GM18870 (cell line): Measurements from ENCODE around the gene DIS3.
A peak's percentile ranks its signal among the peaks of the same experiment; 100 is the strongest.
"Not testable (repeated sequence)": the region's sequence is repeated elsewhere in the genome, so short reads cannot be mapped to it uniquely, and the experiment has no call there.

ENCODE experiments used
- ATAC-seq: cut with Tn5 transposase; IDR thresholded peaks from one replicate; pipeline ENCODE4 v1.9.1; 2021; ENCODE audit warnings: moderate library complexity; ENCODE audit not compliant: unreplicated experiment

DIS3 gene, protein sequence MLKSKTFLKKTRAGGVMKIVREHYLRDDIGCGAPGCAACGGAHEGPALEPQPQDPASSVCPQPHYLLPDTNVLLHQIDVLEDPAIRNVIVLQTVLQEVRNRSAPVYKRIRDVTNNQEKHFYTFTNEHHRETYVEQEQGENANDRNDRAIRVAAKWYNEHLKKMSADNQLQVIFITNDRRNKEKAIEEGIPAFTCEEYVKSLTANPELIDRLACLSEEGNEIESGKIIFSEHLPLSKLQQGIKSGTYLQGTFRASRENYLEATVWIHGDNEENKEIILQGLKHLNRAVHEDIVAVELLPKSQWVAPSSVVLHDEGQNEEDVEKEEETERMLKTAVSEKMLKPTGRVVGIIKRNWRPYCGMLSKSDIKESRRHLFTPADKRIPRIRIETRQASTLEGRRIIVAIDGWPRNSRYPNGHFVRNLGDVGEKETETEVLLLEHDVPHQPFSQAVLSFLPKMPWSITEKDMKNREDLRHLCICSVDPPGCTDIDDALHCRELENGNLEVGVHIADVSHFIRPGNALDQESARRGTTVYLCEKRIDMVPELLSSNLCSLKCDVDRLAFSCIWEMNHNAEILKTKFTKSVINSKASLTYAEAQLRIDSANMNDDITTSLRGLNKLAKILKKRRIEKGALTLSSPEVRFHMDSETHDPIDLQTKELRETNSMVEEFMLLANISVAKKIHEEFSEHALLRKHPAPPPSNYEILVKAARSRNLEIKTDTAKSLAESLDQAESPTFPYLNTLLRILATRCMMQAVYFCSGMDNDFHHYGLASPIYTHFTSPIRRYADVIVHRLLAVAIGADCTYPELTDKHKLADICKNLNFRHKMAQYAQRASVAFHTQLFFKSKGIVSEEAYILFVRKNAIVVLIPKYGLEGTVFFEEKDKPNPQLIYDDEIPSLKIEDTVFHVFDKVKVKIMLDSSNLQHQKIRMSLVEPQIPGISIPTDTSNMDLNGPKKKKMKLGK

DNA sequence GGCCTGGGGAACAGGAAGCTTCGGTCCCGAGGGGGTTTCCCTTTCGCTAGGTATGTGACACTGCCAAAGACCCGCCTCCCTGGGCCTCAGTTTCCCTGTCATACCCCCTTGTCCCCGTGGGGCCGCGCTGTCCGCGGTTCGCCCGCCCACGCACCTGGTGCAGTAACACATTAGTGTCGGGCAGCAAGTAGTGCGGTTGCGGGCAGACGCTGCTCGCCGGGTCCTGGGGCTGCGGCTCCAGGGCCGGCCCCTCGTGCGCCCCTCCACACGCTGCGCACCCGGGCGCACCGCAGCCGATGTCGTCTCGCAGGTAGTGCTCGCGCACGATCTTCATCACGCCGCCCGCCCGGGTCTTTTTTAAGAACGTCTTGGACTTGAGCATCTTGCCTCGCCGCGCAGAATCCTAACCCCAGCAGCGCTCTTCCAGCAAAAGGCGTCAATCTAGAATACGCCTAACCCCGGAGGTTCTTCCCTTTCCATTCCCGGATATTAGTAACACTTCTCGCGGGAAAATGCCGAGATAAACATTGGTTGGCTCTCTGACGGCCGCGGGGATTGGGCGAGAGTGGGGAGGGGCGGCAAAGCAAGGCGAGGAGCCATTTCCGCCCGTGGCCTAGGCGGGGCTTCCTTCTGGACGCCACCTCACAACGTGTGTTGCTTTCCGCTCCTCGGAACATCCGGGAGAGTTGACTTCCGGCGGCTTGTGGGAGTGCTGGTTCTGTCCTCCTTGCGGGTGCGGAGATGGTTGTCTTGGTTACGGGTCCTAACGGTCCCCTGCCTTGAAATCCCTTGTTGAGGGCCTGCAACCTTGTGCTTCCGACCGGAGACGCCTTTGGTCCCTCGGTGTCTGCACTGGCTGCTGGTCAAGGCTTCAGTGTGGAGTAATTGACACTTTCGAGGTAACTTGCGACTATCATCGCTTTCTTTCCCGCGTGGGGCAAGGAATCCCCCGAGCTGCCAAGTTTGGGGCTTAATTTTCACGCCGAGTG, at the start of gene DIS3, which contains the start of gene PIBF1:
TSS of gene DIS3 (minus strand) at position 450 of the 989 bp plus-strand sequence. CDS start at position 382, 68 bp downstream.
TSS of gene PIBF1 (plus strand) at position 683 of the 989 bp plus-strand sequence. CDS start 1,337 bp downstream, outside the sequence.
- peak; percentile 98 for ATAC-seq

DNA sequence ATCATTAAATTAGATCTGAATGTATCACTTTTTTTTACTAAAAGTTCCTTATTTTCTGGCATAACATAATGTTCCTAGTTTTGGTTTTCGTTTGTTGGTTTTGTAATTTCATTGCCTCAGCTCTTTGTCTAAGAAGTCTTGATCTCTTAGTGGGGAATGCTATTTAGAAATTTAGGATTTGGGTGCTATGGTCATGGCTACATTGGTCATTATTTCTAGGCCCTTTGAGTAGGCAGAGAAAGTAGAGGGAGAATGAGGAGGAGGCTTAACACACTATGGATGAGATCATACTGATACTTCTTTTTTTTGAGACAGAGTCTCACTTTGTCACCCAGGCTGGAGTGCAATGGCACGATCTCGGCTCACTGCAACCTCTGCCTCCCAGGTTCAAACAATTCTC, 42.0 kb upstream of the DIS3 start:
- ATAC-seq = no peak

DNA sequence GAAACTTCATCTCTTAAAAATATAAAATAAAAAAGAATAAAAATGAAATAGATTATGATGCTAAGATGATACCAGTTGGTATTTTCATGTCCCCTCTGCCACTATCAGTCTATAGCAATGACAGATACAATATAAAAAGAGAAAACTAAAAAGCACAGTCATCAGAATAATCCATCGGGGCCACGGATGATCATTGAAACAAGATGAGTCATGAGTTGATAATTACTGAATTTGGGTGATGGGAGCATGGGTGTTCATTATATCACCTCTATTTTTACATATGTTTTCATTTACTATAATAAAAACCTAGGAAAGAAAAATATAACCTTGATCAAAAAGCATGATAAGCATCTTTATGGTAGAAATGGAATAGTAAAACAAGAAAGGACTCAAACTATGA, 41.4 kb upstream of the DIS3 start:
- no peak for ATAC-seq

DNA sequence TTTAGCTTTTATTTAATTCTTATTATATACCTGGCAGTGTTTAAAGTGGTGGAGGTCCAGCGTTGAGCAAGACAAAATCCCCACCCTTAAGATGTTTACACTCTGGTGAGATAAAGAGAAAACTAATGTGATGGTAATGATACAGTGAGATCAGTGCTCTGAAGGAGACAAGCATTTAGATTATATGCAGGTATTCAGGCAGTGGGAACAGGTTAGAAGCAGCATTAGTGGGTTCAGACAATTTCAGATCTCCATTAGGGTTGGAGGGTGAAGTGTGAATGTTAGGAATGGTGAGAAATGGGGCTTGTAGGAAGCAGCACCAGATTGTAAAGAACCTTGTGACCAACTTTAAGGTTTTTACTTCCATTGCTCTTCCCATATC, 39.2 kb upstream of the DIS3 start:
- no peak for ATAC-seq

DNA sequence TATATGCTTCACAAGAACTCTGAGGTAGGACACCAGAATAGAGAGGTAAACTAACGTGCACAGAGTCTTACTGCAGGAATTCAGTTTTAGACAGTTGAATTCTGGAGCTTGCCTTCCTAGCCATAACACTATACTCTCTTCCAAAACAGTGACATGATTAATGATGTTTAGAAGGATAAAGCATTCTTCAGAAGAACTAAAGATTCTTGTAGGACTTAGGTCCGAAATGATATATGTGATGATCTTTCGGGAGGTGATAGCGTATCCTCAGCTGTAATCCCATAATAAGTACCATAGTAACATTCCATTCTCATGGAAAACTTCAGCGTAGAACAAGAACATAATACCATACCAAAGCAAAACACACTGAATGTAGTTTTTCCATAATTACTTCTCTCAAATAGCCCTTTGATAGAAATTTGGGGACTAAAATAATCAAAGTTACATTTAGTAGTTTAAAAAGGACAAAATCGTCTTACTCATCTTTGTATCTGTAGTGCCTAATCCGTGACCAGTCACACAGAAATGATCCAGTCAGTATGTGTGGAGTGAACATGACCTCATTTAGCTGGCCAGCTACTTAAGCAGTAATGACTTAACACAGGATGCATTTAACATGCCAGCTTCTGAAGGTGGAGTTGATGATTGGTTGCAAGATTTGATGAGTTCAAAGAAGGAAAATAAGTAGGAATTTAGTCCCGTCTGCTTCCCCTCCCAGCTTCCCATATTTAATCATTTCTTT, 38.6 kb upstream of the DIS3 start:
- no peak for ATAC-seq

DNA sequence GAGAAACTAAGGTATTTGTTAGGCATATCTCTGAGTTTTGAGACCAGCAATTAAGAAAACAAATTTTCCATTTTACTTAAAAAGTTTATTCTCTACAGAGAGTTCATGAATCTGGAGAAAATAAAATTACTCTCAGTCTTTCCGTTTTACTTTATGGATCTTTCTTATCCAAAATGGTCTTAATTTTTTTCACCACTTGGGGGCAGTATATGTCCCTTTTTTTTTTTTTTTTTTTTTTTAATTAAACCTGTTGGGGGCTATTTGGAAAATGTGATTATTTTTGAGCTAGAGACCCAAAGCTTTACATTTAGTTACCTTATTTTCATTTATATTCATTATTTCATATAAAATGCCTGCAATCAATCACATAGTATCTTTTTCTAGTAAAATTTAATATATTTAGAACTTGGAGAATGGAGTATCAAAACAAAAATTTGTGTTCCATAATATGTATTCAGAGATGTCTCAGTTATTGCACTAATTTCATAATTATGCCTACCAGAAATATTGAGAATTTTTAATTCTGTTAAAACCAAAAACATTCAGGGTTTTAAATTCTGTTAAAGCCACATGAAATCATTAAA, 27.3 kb upstream of the DIS3 start:
- ATAC-seq = no peak

DNA sequence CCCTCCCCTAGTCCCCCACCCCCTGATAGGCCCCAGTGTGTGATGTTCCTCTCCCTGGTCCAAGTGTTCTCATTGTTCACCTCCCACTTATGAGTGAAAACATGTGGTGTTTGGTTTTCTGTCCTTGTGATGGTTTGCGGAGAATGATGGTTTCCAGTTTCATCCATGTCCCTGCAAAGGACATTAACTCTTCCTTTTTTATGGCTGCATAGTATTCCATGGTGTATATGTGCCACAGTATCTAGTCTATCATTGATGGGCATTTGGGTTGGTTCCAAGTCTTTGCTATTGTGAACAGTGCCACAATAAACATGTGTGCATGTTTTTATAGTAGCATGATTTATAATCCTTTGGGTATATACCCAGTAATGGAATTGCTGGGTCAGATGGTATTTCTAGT, 24.8 kb upstream of the DIS3 start:
- ATAC-seq = not testable (repeated sequence)

DNA sequence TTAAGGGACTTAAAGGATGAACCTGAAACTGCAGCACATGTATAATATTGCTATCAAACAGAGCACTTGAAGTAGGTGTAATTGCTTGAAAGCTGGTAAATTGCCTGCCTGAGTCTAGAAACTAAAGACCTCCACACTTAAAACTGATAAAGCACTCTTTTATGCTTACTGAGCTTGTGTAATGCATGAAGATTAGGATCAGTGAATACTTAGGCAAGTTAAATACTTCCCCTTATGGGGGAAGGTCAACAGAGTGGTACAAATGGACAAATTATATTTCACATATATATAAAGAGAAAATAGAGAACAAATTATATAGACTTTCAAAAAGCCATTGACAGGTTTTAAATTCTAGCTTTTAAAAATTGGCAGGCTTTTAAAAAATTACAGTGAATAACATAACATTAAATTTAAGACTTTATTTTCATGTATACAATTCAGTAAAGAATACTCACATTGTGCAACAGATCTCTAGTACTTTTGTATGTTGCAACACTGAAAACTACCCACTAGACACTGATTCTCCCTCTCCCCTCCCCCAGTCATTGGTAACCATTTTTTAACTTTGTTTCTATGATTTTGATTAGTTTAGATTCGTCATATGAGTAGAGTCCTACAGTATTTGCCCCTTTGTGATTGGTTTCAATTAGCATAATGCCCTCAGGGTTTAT, 24.1 kb upstream of the DIS3 start:
- ATAC-seq = no peak

DNA sequence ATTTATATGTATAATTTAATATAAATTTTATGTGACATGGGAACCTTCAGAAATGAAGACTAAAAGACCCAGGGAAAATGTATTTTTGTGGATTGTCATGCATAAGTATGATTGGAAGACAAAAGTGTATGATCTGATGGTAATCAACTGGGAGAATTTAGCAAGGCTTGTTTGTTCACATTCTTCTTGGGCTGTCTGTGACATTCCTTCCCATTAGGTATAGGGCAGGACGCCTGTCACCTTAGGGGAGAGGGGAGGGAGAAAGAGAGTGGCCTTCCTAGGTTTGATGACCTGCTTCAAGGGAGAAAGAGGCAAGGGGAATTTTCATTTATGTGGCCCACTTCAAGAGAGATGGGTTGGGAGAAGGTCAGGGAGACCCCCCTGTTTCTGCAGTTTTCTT, 22.6 kb upstream of the DIS3 start:
- no peak for ATAC-seq

DNA sequence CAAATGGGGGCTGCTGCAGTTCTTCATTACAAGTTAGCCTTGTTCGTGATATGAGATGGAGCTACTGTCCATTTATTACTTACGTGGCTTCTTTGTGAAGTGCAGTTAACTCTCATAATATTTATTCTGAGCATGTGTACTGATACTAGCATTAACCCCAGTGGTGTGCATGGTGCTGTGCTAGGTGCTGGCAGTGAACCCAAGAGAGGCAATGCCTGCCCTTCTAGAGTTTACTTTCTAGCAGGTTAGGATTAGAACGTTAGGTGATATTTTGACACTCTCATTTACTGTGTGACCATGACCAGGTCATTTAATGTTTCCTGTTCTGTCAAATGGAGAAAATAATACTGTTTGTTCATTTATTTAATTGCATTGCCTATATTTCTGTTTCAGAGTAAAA, 17.1 kb upstream of the DIS3 start:
- no peak for ATAC-seq

DNA sequence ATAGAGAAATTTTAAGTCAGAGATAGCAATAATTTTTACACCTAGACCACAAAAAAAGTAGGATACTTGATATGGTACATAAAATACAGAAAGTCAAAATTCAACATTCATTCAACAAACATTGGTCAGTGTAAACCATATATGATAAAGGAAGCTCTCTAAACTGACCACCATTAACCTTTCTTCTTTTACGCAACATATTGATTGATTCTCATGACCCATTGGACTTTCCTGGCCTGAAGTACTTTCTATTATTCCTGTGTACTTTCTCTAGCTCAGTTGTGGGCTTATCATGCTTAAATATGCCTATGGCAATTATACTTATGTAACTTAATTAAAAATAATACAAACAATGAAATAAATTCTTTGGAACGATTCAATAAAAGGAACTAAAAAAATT, 10.9 kb upstream of the DIS3 start:
- no peak for ATAC-seq

DNA sequence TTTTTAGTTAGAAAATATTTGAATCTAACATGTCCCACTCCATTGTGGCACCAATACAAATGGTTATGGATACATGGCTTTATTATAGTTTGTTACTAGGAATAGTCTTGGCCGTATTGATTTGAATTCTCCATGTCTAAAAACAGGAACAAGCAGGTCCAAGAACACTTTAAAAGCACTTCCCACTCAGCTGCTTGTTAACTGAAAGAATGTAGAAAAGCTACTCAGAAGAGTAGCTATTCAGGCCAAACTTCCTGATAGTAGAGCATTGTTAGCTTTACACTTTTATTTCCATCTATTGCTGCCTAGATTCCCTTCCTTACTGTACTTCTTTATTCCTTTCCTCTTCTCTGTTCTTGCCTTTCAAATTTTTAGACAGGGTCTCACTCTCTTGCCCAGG, 7.1 kb upstream of the DIS3 start:
- no peak for ATAC-seq

DNA sequence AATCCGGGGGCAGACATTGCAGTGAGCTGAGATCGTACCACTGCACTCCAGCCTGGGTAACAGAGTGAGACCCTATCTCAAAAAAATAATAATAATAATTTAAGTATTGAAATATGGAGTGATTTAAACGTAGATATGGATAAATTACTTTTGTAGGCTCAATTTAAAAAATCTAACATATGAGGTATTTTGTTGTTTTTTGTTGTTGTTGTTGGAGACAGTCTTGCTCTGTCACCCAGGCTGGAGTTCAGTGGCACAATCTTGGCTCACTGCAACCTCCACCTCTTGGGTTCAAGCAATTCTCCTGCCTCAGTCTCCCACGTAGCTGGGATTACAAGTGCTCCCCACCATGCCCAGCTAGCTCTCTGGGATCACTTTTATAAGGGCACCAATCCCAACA, 3.0 kb upstream of the DIS3 start:
- ATAC-seq = not testable (repeated sequence)

DNA sequence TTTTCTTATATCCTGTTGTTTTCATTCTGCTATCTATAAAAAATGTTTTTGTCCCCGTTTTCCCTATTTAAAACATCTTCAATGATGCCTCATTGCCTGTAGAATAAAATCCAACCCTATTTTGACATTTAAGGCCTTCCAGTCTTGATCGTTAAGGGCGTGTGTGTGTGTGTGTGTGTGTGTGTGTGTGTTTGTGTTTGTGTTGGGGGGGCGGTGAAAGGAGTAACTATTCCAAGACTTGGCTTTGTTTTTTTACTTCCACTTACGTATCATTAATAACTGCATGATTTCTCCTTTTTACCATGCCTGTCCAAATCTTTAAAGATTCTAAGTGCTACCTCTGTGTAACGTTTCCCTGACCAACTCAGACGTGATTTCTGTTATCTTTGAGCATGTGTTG, 1.0 kb upstream of the DIS3 start:
- ATAC-seq = no peak

DNA sequence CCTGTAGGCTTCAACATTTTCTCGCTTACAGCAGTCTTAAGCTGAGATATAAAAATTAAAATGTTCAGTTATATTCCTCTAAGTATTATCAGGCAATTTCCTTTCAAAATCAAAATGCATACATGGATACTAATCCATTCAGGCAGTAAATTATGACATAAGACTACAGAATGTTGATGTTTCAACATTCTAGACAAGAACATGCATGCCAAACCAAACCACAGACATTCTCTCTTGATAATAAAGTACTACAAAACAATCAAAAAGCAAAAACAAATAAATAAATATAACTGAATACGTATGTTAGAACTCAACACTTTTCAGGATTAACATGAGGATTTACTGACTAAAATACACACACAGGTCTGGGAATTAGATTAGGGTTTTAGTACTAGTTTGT, 7.7 kb downstream of the DIS3 start:
- ATAC-seq = no peak

DNA sequence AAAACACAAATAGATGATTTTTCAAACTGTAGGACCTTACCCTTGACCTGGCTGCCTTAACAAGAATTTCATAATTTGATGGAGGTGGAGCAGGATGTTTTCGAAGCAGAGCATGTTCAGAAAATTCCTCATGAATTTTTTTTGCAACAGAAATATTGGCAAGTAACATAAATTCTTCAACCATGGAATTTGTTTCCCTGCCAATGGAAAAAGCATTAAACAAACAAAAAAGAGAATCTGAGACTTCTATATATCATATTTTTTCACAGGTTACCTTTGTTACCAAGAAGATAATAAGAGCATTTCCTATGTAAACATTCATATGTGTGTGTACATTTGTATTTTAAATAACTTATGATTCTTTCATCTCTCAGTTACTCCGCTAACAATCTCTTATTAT, 18.3 kb downstream of the DIS3 start:
- no peak for ATAC-seq

DNA sequence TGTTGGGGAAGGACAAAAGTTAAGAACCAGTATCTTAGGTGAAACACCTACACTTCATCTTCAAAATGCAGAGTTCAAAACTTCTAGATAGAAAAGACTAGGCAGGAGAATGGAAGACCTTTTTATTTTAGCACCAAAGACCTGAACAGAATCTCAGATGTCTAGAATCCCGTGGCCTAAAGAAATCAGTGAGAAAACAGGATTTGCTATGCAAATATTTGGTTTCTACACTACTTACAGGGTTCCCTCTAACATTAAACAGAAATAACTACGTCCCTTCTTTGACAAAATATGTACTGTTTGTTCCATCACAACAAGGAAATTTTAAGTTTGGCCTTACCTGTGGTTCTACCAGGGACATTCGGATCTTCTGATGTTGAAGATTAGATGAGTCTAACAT, 21.5 kb downstream of the DIS3 start:
- ATAC-seq = no peak

DNA sequence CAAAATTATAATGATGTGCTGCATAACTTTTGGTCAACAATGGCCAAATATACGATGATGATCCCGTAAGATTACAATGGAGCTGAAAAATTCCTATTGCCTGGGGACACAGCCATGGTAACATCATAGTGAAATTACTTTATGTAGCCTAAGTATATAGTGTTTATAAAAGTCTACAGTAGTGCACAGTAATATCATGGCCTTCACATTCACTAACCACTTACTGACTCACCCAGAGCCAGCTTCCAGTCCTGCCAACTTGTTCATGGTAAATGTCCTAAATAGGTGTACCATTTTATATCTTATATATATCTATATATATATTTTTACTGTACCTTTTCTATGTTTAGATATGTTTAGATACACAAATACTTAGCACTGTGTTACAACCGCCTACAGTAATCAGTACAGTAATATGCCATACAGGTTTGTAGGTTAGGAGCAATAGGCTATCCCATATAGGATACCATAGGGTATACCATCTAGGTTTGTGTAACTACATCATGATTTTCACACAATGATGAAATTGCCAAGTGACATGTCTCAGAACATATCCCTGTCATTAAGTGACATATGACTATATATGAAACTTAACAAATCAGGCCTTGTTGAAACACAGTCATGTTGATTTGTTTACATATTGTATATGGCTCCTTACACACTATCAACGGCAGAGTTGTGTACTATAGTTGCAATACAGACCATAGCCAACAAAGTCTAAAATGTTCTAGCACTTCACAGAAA, 23.7 kb downstream of the DIS3 start:
- no peak for ATAC-seq
